Breast epithelium (tissue), 4 donors: ENCODE results near the gene NOSTRIN. TPM values are rescaled to one million over a fixed set of nuclear protein-coding genes. Genes with fewer than 3 reads are reported as not detected.

Experiments
- DNase-seq, 2 donors: peaks; one replicate each; pipeline ENCODE4 v3.0.0-alpha.2; 2019; ENCODE audit warnings: low spot score in 2 of 2
- H3K27ac ChIP-seq, 2 donors: fragments of 200-600 bp; sonication (generic) in 1 of 2; one replicate each; pipeline ENCODE4 v1.5.1; 2016 to 2019; ENCODE audit warnings: mild to moderate bottlenecking in 1 of 2
- H3K27me3 ChIP-seq, 2 donors: fragments of 200-600 bp; sonication (generic) in 1 of 2; one replicate each; pipeline versions ENCODE4 v1.5.1 to v1.6.0; 2017 to 2019; ENCODE audit warnings: control low read depth in 1 of 2, mild to moderate bottlenecking in 1 of 2
- H3K36me3 ChIP-seq: fragments of 200-600 bp; one replicate; pipeline ENCODE4 v1.5.1; 2019
- H3K4me1 ChIP-seq, 2 donors: fragments of 200-600 bp; sonication (generic); one replicate each; pipeline ENCODE4 v1.5.1; 2016 to 2019; ENCODE audit warnings: control low read depth in 1 of 2
- H3K4me3 ChIP-seq, 3 donors: fragments of 200-600 bp; sonication (generic); 1 replicate in 2 of 3; 2 replicates in 1 of 3; pipeline ENCODE4 v1.5.1; 2016 to 2019; ENCODE audit warnings: mild to moderate bottlenecking in 3 of 3, moderate library complexity in 2 of 3
- H3K9me3 ChIP-seq, 2 donors: fragments of 200-600 bp; sonication (generic) in 1 of 2; one replicate each; pipeline ENCODE4 v1.5.1; 2016 to 2019; ENCODE audit warnings: control low read depth in 1 of 2
- CTCF ChIP-seq, 3 donors: fragments of 450-650 bp; IDR thresholded peaks; one replicate each; pipeline ENCODE4 v1.5.1; 2016 to 2017; ENCODE audit warnings: antibody characterized with exemption in 3 of 3, mild to moderate bottlenecking in 3 of 3, moderate library complexity in 3 of 3
- POLR2A ChIP-seq: fragments of 450-650 bp; IDR thresholded peaks from one replicate; pipeline ENCODE4 v1.6.1; 2016; ENCODE audit warnings: antibody characterized with exemption, mild to moderate bottlenecking, moderate library complexity
- POLR2AphosphoS5 ChIP-seq, 3 donors: sonication (generic); formaldehyde crosslinking; IDR thresholded peaks; one replicate each; pipeline ENCODE4 v1.6.1; 2017; ENCODE audit warnings: antibody characterized with exemption in 3 of 3
- intact Hi-C: fragments of 100-400 bp; cut with DNase I; formaldehyde crosslinking; loops from one replicate; pipeline ENCODE4 v1.15.1; 2023; ENCODE audit warnings: low total_unique reads
- total RNA-seq, 3 donors: library from RNA; depleted of rRNA; stranded (reverse); fragments of >200 nt; gene quantifications; one replicate each; pipeline ENCODE4 v1.1.0, GENCODE V29; 2016

NOSTRIN gene
- total RNA-seq, 3 donors from 2014 or later = 35.0 to 73.7 (median 35.9) TPM

- no peaks in the 10 kb centered on the region for H3K9me3 ChIP-seq
- H3K27me3 ChIP-seq = no peaks in the 10 kb centered on the region
- no peaks in the 10 kb centered on the region for H3K4me1 ChIP-seq
- no peak overlapping the region for H3K4me3 ChIP-seq
- no peaks in the 10 kb centered on the region for H3K36me3 ChIP-seq
- no peak overlapping the region for H3K27ac ChIP-seq
- TF ChIP-seq POLR2AphosphoS5 (IDR thresholded peaks at IDR 0.05) (no peak), CTCF (IDR thresholded peaks at IDR 0.05) (no peak), POLR2A (no peak)
- DNase-seq = no peak
- intact Hi-C loops = no loop called here
These were observed 92.3 kb downstream of the NOSTRIN start for GRCh38 chr2:168894720-168895119.

GRCh38 chr2:168895771-168896170, 93.3 kb downstream of the NOSTRIN start:
- Histone ChIP-seq H3K4me1 (no peaks in the 10 kb centered on the region), H3K27ac (no peak overlapping the region), H3K9me3 (no peaks in the 10 kb centered on the region), H3K36me3 (no peaks in the 10 kb centered on the region), H3K27me3 (no peaks in the 10 kb centered on the region), H3K4me3 (no peak overlapping the region)
- no peak for DNase-seq
- TF ChIP-seq POLR2AphosphoS5 (IDR thresholded peaks at IDR 0.05) (no peak), CTCF (IDR thresholded peaks at IDR 0.05) (no peak), POLR2A (no peak)
- intact Hi-C loops = no loop called here

GRCh38 chr2:168896783-168897182, 94.3 kb downstream of the NOSTRIN start:
- Histone ChIP-seq H3K27ac (no peak overlapping the region), H3K9me3 (no peaks in the 10 kb centered on the region), H3K36me3 (no peaks in the 10 kb centered on the region), H3K4me3 (no peak overlapping the region), H3K27me3 (no peaks in the 10 kb centered on the region), H3K4me1 (no peaks in the 10 kb centered on the region)
- intact Hi-C loops = no loop called here
- no peak for DNase-seq
- TF ChIP-seq CTCF (IDR thresholded peaks at IDR 0.05) (no peak), POLR2AphosphoS5 (IDR thresholded peaks at IDR 0.05) (no peak), POLR2A (no peak)

GRCh38 chr2:168897449-168897848, 95.0 kb downstream of the NOSTRIN start:
- TF ChIP-seq CTCF (IDR thresholded peaks at IDR 0.05) = no peak
- TF ChIP-seq POLR2A = no peak
- TF ChIP-seq POLR2AphosphoS5 (IDR thresholded peaks at IDR 0.05) = no peak
- Histone ChIP-seq H3K27me3 (no peaks in the 10 kb centered on the region), H3K36me3 (no peaks in the 10 kb centered on the region), H3K27ac (no peak overlapping the region), H3K9me3 (no peaks in the 10 kb centered on the region), H3K4me3 (no peak overlapping the region), H3K4me1 (no peaks in the 10 kb centered on the region)
- intact Hi-C loops = no loop called here
- no peak for DNase-seq

- H3K9me3 ChIP-seq = no peaks in the 10 kb centered on the region
- no peak within 1 kb of the TSS for H3K27ac ChIP-seq
These were observed 98.6 kb downstream of the NOSTRIN start, which contains the start of gene G6PC2 for GRCh38 chr2:168901003-168901402. TSS of gene G6PC2 (plus strand) at chr2:168901291. CDS start at chr2:168901332, 41 bp downstream.

More at GRCh38 chr2:168901003-168901402, 98.6 kb downstream of the NOSTRIN start, which contains the start of gene G6PC2:
- intact Hi-C loops = no loop called here
- H3K4me1 ChIP-seq = no peaks in the 10 kb centered on the region
- H3K36me3 ChIP-seq = no peaks in the 10 kb centered on the region
- H3K4me3 ChIP-seq = no peak within 1 kb of the TSS
- no peak for DNase-seq
- no peak for TF ChIP-seq POLR2AphosphoS5 (IDR thresholded peaks at IDR 0.05)
- TF ChIP-seq POLR2A = no peak
- no peak for TF ChIP-seq CTCF (IDR thresholded peaks at IDR 0.05)
- H3K27me3 ChIP-seq = no peaks in the 10 kb centered on the region
